HepG2 (cell line): ENCODE data around the gene HACE1. TPM values are rescaled to one million over a fixed set of nuclear protein-coding genes. Genes with fewer than 3 reads are reported as not detected.

Experiments used
- CBX2 ChIP-seq, 2 experiments: fragments of 200-600 bp in 1 of 2; sonication (generic); formaldehyde crosslinking in 1 of 2; IDR thresholded peaks; 2 replicates each; pipeline versions ENCODE4 v1.7.0 to v1.8.1; 2018 to 2022; ENCODE audit warnings: low read depth in 2 of 2, low read length in 1 of 2, mild to moderate bottlenecking in 1 of 2, missing genetic modification reagents in 1 of 2
- GATA4 ChIP-seq: sonication (generic); IDR thresholded peaks from 2 replicates; pipeline ENCODE4 v1.6.1; 2016; ENCODE audit warnings: antibody characterized with exemption, low read depth, borderline replicate concordance
- KAT7 ChIP-seq: IDR thresholded peaks from 2 replicates; pipeline ENCODE4 v1.6.1; 2018; ENCODE audit warnings: borderline replicate concordance, missing compliant biosample characterization
- KLF11 ChIP-seq: IDR thresholded peaks from 2 replicates; pipeline ENCODE4 v1.6.1; 2016; ENCODE audit warnings: missing compliant biosample characterization
- MXI1 ChIP-seq: IDR thresholded peaks from 3 replicates; pipeline ENCODE4 v1.6.1; 2012; ENCODE audit warnings: low read depth, low read length, inconsistent platforms, borderline replicate concordance
- SRSF9 ChIP-seq: fragments of 200-400 bp; formaldehyde crosslinking; IDR thresholded peaks from 2 replicates; pipeline ENCODE4 v1.6.1; 2018; ENCODE audit warnings: borderline replicate concordance, mild to moderate bottlenecking, low read depth, low read length; ENCODE audit not compliant: insufficient read depth, poor library complexity, severe bottlenecking
- ZNF180 ChIP-seq: sonication (generic); formaldehyde crosslinking; IDR thresholded peaks from 2 replicates; pipeline ENCODE4 v1.4.0; 2020; ENCODE audit warnings: low read depth, missing genetic modification reagents, borderline replicate concordance
- ZNF281 ChIP-seq: sonication (generic); formaldehyde crosslinking; IDR thresholded peaks from 2 replicates; pipeline ENCODE4 v1.4.0; 2020; ENCODE audit warnings: missing genetic modification reagents, borderline replicate concordance
- ZNF430 ChIP-seq: sonication (generic); formaldehyde crosslinking; IDR thresholded peaks from 2 replicates; pipeline ENCODE4 v1.9.0; 2021; ENCODE audit warnings: mild to moderate bottlenecking, missing genetic modification reagents
- ZNF652 ChIP-seq: IDR thresholded peaks from 2 replicates; pipeline ENCODE4 v1.6.1; 2016; ENCODE audit warnings: low read depth, borderline replicate concordance
- ZNF724P ChIP-seq: sonication (generic); formaldehyde crosslinking; IDR thresholded peaks from 2 replicates; pipeline ENCODE4 v1.8.0; 2022; ENCODE audit warnings: missing genetic modification reagents, borderline replicate concordance
- polyA plus RNA-seq, 8 experiments: library from polyadenylated mRNA; depleted of rRNA in 3 of 8; stranded (reverse) in 7 of 8; unstranded in 1 of 8; fragments of >200 nt; fragmentation: Illumina TruSeq in 4 of 8; extraction: Trizol in 4 of 8; gene quantifications; 2 replicates each; pipeline versions ENCODE4 v1.2.1 to v1.2.3, GENCODE V29; 2011 to 2016; ENCODE audit warnings: low read depth in 4 of 8, missing spikeins in 1 of 8, mixed read lengths in 1 of 8; ENCODE audit not compliant: insufficient read depth in 1 of 8
- total RNA-seq, 5 experiments: library from RNA; depleted of rRNA; stranded (reverse); fragments of >200 nt; fragmentation: Illumina TruSeq; extraction: Trizol; gene quantifications; 2 replicates each; pipeline ENCODE4 v1.2.3, GENCODE V29; 2016; ENCODE audit warnings: low read depth in 1 of 5
- TF ChIP-seq, protein P1 (sequence below), 2 experiments: sonication (generic) in 1 of 2; formaldehyde crosslinking in 1 of 2; IDR thresholded peaks; 2 replicates each; pipeline versions ENCODE4 v1.4.0 to v1.6.1; 2016 to 2020; ENCODE audit warnings: borderline replicate concordance in 1 of 2, low read depth in 1 of 2, mild to moderate bottlenecking in 1 of 2, missing genetic modification reagents in 1 of 2
- TF ChIP-seq, protein P2 (sequence below): sonication (generic); formaldehyde crosslinking; IDR thresholded peaks from 2 replicates; pipeline ENCODE4 v1.4.0; 2020; ENCODE audit warnings: missing genetic modification reagents
- TF ChIP-seq, protein P3 (sequence below), 2 experiments: sonication (generic) in 1 of 2; formaldehyde crosslinking in 1 of 2; IDR thresholded peaks; 2 replicates each; pipeline versions ENCODE4 v1.4.0 to v1.6.1; 2018 to 2020; ENCODE audit warnings: missing genetic modification reagents in 2 of 2, borderline replicate concordance in 1 of 2, low read depth in 1 of 2, mild to moderate bottlenecking in 1 of 2, missing biosample characterization in 1 of 2
- TF ChIP-seq, protein P4 (sequence below): sonication (generic); formaldehyde crosslinking; IDR thresholded peaks from 2 replicates; pipeline ENCODE4 v1.5.0; 2020; ENCODE audit warnings: missing genetic modification reagents

HACE1 gene
- total and polyA plus RNA-seq, 2 of the 13 experiments (the other 11 are each of a cell fraction or from before 2014, with no cell fraction given): 8.9 to 11.4 TPM

GRCh38 chr6:104859225-104860146, at the start of gene HACE1 (continued):
- TF ChIP-seq, protein P1, sequence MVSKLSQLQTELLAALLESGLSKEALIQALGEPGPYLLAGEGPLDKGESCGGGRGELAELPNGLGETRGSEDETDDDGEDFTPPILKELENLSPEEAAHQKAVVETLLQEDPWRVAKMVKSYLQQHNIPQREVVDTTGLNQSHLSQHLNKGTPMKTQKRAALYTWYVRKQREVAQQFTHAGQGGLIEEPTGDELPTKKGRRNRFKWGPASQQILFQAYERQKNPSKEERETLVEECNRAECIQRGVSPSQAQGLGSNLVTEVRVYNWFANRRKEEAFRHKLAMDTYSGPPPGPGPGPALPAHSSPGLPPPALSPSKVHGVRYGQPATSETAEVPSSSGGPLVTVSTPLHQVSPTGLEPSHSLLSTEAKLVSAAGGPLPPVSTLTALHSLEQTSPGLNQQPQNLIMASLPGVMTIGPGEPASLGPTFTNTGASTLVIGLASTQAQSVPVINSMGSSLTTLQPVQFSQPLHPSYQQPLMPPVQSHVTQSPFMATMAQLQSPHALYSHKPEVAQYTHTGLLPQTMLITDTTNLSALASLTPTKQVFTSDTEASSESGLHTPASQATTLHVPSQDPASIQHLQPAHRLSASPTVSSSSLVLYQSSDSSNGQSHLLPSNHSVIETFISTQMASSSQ (IDR thresholded peaks at IDR 0.05; ENCODE audit: low read depth): no peak
- TF ChIP-seq, protein P1 (CRISPR knock-in tag; IDR thresholded peaks at IDR 0.05; ENCODE audit: borderline replicate concordance): peak; percentile 75; the same call in 1 of the 2 replicates
- TF ChIP-seq ZNF281 (CRISPR knock-in tag) (0 out of 2 replicates have a peak, but pooled peaks have one; percentile 40), ZNF724P (CRISPR knock-in tag) (peak; percentile 83; the same call in 1 of the 2 replicates), KAT7 (CRISPR knock-in tag) (peak; percentile 93), ZNF652 (CRISPR knock-in tag) (no peak), MXI1 (peak; percentile 51; the same call in 1 of the 3 replicates), GATA4 (peak; percentile 39; the same call in 1 of the 2 replicates), ZNF180 (CRISPR knock-in tag) (no peak), SRSF9 (no peak), KLF11 (no peak), CBX2 (IDR thresholded peaks at IDR 0.05; ENCODE audit: low read depth, low read length) (no peak), CBX2 (CRISPR knock-in tag; IDR thresholded peaks at IDR 0.05; ENCODE audit: low read depth) (no peak), ZNF430 (no peak)
- TF ChIP-seq, protein P2, sequence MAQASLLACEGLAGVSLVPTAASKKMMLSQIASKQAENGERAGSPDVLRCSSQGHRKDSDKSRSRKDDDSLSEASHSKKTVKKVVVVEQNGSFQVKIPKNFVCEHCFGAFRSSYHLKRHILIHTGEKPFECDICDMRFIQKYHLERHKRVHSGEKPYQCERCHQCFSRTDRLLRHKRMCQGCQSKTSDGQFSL (CRISPR knock-in tag): peak; percentile 42; the same call in 1 of the 2 replicates
- TF ChIP-seq, protein P3, sequence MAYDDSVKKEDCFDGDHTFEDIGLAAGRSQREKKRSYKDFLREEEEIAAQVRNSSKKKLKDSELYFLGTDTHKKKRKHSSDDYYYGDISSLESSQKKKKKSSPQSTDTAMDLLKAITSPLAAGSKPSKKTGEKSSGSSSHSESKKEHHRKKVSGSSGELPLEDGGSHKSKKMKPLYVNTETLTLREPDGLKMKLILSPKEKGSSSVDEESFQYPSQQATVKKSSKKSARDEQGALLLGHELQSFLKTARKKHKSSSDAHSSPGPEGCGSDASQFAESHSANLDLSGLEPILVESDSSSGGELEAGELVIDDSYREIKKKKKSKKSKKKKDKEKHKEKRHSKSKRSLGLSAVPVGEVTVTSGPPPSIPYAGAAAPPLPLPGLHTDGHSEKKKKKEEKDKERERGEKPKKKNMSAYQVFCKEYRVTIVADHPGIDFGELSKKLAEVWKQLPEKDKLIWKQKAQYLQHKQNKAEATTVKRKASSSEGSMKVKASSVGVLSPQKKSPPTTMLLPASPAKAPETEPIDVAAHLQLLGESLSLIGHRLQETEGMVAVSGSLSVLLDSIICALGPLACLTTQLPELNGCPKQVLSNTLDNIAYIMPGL (CRISPR knock-in tag; IDR thresholded peaks at IDR 0.05; ENCODE audit: borderline replicate concordance in 1 of 2, low read depth in 1 of 2): peak; percentile 90 to 97
- TF ChIP-seq, protein P4, sequence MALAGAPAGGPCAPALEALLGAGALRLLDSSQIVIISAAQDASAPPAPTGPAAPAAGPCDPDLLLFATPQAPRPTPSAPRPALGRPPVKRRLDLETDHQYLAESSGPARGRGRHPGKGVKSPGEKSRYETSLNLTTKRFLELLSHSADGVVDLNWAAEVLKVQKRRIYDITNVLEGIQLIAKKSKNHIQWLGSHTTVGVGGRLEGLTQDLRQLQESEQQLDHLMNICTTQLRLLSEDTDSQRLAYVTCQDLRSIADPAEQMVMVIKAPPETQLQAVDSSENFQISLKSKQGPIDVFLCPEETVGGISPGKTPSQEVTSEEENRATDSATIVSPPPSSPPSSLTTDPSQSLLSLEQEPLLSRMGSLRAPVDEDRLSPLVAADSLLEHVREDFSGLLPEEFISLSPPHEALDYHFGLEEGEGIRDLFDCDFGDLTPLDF (CRISPR knock-in tag): peak; percentile 90
